ENCODE measurements around the gene CACNA2D2. TPM values are rescaled to one million over a fixed set of nuclear protein-coding genes. Genes with fewer than 3 reads are reported as not detected.

The CACNA2D2 gene
- total and polyA plus RNA-seq, 3 donors from 2014 or later = 15.9 to 19.3 (median 16.1) TPM

GRCh38 chr3:50317300-50317699 is 186.1 kb downstream of the CACNA2D2 start:
- 57 to 84% methylated on average over 3 to 6 of the region's 6 CpGs for WGBS, 2 donors
- Histone ChIP-seq H3K4me1 (peaks cover 33% of the 10 kb centered on the region), H3K27ac (no peak overlapping the region), H3K4me3 (no peak overlapping the region), H3K9me3 (no peaks in the 10 kb centered on the region), H3K36me3 (ENCODE audit: low read depth, missing control alignments) (no peaks in the 10 kb centered on the region), H3K27me3 (no peaks in the 10 kb centered on the region)
- TF ChIP-seq POLR2A (IDR thresholded peaks at IDR 0.05) = no peak
- TF ChIP-seq, protein P1, sequence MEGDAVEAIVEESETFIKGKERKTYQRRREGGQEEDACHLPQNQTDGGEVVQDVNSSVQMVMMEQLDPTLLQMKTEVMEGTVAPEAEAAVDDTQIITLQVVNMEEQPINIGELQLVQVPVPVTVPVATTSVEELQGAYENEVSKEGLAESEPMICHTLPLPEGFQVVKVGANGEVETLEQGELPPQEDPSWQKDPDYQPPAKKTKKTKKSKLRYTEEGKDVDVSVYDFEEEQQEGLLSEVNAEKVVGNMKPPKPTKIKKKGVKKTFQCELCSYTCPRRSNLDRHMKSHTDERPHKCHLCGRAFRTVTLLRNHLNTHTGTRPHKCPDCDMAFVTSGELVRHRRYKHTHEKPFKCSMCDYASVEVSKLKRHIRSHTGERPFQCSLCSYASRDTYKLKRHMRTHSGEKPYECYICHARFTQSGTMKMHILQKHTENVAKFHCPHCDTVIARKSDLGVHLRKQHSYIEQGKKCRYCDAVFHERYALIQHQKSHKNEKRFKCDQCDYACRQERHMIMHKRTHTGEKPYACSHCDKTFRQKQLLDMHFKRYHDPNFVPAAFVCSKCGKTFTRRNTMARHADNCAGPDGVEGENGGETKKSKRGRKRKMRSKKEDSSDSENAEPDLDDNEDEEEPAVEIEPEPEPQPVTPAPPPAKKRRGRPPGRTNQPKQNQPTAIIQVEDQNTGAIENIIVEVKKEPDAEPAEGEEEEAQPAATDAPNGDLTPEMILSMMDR (IDR thresholded peaks at IDR 0.05) = no peak
- intact Hi-C loops (cut with DNase I; ENCODE audit: low total_unique reads) = no loop called here
- no peak for DNase-seq

GRCh38 chr3:50316657-50317242 is 186.7 kb downstream of the CACNA2D2 start:
- Histone ChIP-seq H3K27ac (no peak overlapping the region), H3K27me3 (no peaks in the 10 kb centered on the region), H3K4me3 (no peak overlapping the region), H3K9me3 (no peaks in the 10 kb centered on the region), H3K36me3 (ENCODE audit: low read depth, missing control alignments) (no peaks in the 10 kb centered on the region), H3K4me1 (peaks cover 28% of the 10 kb centered on the region)
- TF ChIP-seq POLR2A (IDR thresholded peaks at IDR 0.05) = no peak
- TF ChIP-seq, protein P1 (IDR thresholded peaks at IDR 0.05) = no peak
- 60 to 76% methylated on average over 7 to 9 of the region's 9 CpGs for WGBS, 2 donors
- no peak for DNase-seq
- intact Hi-C loops (cut with DNase I; ENCODE audit: low total_unique reads) = no loop called here

GRCh38 chr3:50314816-50315215 is 188.6 kb downstream of the CACNA2D2 start:
- Histone ChIP-seq H3K9me3 (no peaks in the 10 kb centered on the region), H3K4me1 (peaks cover 19% of the 10 kb centered on the region), H3K4me3 (no peak overlapping the region), H3K27ac (no peak overlapping the region), H3K27me3 (no peaks in the 10 kb centered on the region), H3K36me3 (ENCODE audit: low read depth, missing control alignments) (no peaks in the 10 kb centered on the region)
- TF ChIP-seq POLR2A (IDR thresholded peaks at IDR 0.05) = no peak
- TF ChIP-seq, protein P1 (IDR thresholded peaks at IDR 0.05) = no peak
- intact Hi-C loops (cut with DNase I; ENCODE audit: low total_unique reads) = no loop called here
- no peak for DNase-seq
- 98 to 99% methylated on average over 4 of the region's 4 CpGs for WGBS, 2 donors

GRCh38 chr3:50314342-50314741 is 189.1 kb downstream of the CACNA2D2 start:
- H3K27me3 ChIP-seq = no peaks in the 10 kb centered on the region
- H3K4me1 ChIP-seq = peaks cover 15% of the 10 kb centered on the region
- no peaks in the 10 kb centered on the region for H3K9me3 ChIP-seq
- TF ChIP-seq, protein P1 (IDR thresholded peaks at IDR 0.05) = no peak
- no peak for TF ChIP-seq POLR2A (IDR thresholded peaks at IDR 0.05)
- no peak overlapping the region for H3K4me3 ChIP-seq
- no peak overlapping the region for H3K27ac ChIP-seq
- 89 to 90% methylated on average over 3 of the region's 3 CpGs for WGBS, 2 donors
- no peak for DNase-seq
- no peaks in the 10 kb centered on the region for H3K36me3 ChIP-seq (ENCODE audit: low read depth, missing control alignments)
- intact Hi-C loops (cut with DNase I; ENCODE audit: low total_unique reads) = no loop called here

Small RNA genes lying within 50 kb of the gene (small RNA-seq; reads per million reads assigned to genes)
- 0 to 0.09 reads per million in 2 donors for gene RNA5SP131

Other genes starting within 250 kb of the CACNA2D2 start
- gene SEMA3B, start 234.5 kb downstream of the CACNA2D2 start, total RNA-seq = 10 to 100 TPM; 12.9 to 26.7 TPM
- 30.2 TPM for gene SEMA3B, start 234.5 kb downstream of the CACNA2D2 start, polyA plus RNA-seq (ENCODE audit: insufficient read depth, low read depth, low replicate concordance)
- gene LSMEM2, start 224.5 kb downstream of the CACNA2D2 start, total RNA-seq = 1 to 10 TPM; 1.5 to 3.2 TPM
- gene LSMEM2, start 224.5 kb downstream of the CACNA2D2 start, polyA plus RNA-seq (ENCODE audit: insufficient read depth, low read depth, low replicate concordance) = 2.6 TPM
- 10 to 100 TPM; 55.3 to 60.9 TPM for gene IFRD2, start 211.2 kb downstream of the CACNA2D2 start, total RNA-seq
- 42.3 TPM for gene IFRD2, start 211.2 kb downstream of the CACNA2D2 start, polyA plus RNA-seq (ENCODE audit: insufficient read depth, low read depth, low replicate concordance)
- gene HYAL3, start 204.2 kb downstream of the CACNA2D2 start, total RNA-seq = 10 to 100 TPM; 13.8 to 25.2 TPM
- gene HYAL3, start 204.2 kb downstream of the CACNA2D2 start, polyA plus RNA-seq (ENCODE audit: insufficient read depth, low read depth, low replicate concordance) = 27.9 TPM
- 10 to 100 TPM; 37.9 to 79.4 TPM for gene NAA80, start 204.2 kb downstream of the CACNA2D2 start, total RNA-seq
- 72.4 TPM for gene NAA80, start 204.2 kb downstream of the CACNA2D2 start, polyA plus RNA-seq (ENCODE audit: insufficient read depth, low read depth, low replicate concordance)
- gene HYAL1, start 200.1 kb downstream of the CACNA2D2 start, total RNA-seq = 1 to 10 TPM; 2.7 to 3.2 TPM
- gene HYAL1, start 200.1 kb downstream of the CACNA2D2 start, polyA plus RNA-seq (ENCODE audit: insufficient read depth, low read depth, low replicate concordance) = 3.7 TPM
- gene HYAL2, start 180.9 kb downstream of the CACNA2D2 start, total RNA-seq = 100 to 1,000 TPM in 1 of 2 donors, 10 to 100 TPM in 1; 90.9 to 111 TPM
- gene HYAL2, start 180.9 kb downstream of the CACNA2D2 start, polyA plus RNA-seq (ENCODE audit: insufficient read depth, low read depth, low replicate concordance) = 58.6 TPM
- 10 to 100 TPM; 32.7 to 44.5 TPM for gene TUSC2, start 175.4 kb downstream of the CACNA2D2 start, total RNA-seq
- gene TUSC2, start 175.4 kb downstream of the CACNA2D2 start, polyA plus RNA-seq (ENCODE audit: insufficient read depth, low read depth, low replicate concordance) = 43.4 TPM
- gene RASSF1, start 162.8 kb downstream of the CACNA2D2 start, total RNA-seq = 10 to 100 TPM; 50.0 to 52.2 TPM
- gene RASSF1, start 162.8 kb downstream of the CACNA2D2 start, polyA plus RNA-seq (ENCODE audit: insufficient read depth, low read depth, low replicate concordance) = 60.1 TPM
- gene ZMYND10, start 157.9 kb downstream of the CACNA2D2 start, total RNA-seq = 100 to 1,000 TPM; 241 to 335 TPM
- 763 TPM for gene ZMYND10, start 157.9 kb downstream of the CACNA2D2 start, polyA plus RNA-seq (ENCODE audit: insufficient read depth, low read depth, low replicate concordance)
- gene NPRL2, start 152.9 kb downstream of the CACNA2D2 start, total RNA-seq = 10 to 100 TPM; 26.9 to 29.2 TPM
- 28.0 TPM for gene NPRL2, start 152.9 kb downstream of the CACNA2D2 start, polyA plus RNA-seq (ENCODE audit: insufficient read depth, low read depth, low replicate concordance)
- gene CYB561D2, start 152.8 kb downstream of the CACNA2D2 start, total RNA-seq = 10 to 100 TPM; 18.9 to 21.1 TPM
- 16.0 TPM for gene CYB561D2, start 152.8 kb downstream of the CACNA2D2 start, polyA plus RNA-seq (ENCODE audit: insufficient read depth, low read depth, low replicate concordance)
- gene TMEM115, start 144.1 kb downstream of the CACNA2D2 start, total RNA-seq = 10 to 100 TPM; 63.2 to 72.4 TPM
- gene TMEM115, start 144.1 kb downstream of the CACNA2D2 start, polyA plus RNA-seq (ENCODE audit: insufficient read depth, low read depth, low replicate concordance) = 37.6 TPM
- 10 to 100 TPM; 21.0 to 28.8 TPM for gene C3orf18, start 64.1 kb upstream of the CACNA2D2 start, total RNA-seq
- gene C3orf18, start 64.1 kb upstream of the CACNA2D2 start, polyA plus RNA-seq (ENCODE audit: insufficient read depth, low read depth, low replicate concordance) = 14.9 TPM
- gene HEMK1, start 65.9 kb upstream of the CACNA2D2 start, total RNA-seq = 10 to 100 TPM; 12.8 to 13.1 TPM
- 25.7 TPM for gene HEMK1, start 65.9 kb upstream of the CACNA2D2 start, polyA plus RNA-seq (ENCODE audit: insufficient read depth, low read depth, low replicate concordance)
- gene CISH, start 108.1 kb upstream of the CACNA2D2 start, total RNA-seq = 1 to 10 TPM; 1.3 to 3.7 TPM
- 5.8 TPM for gene CISH, start 108.1 kb upstream of the CACNA2D2 start, polyA plus RNA-seq (ENCODE audit: insufficient read depth, low read depth, low replicate concordance)
- 10 to 100 TPM; 19.1 to 27.1 TPM for gene MAPKAPK3, start 113.5 kb upstream of the CACNA2D2 start, total RNA-seq
- 21.4 TPM for gene MAPKAPK3, start 113.5 kb upstream of the CACNA2D2 start, polyA plus RNA-seq (ENCODE audit: insufficient read depth, low read depth, low replicate concordance)
- 10 to 100 TPM; 11.2 to 11.7 TPM for gene DOCK3, start 171.3 kb upstream of the CACNA2D2 start, total RNA-seq
- gene DOCK3, start 171.3 kb upstream of the CACNA2D2 start, polyA plus RNA-seq (ENCODE audit: insufficient read depth, low read depth, low replicate concordance) = 8.4 TPM